Nephron progenitor cell (in vitro differentiated cells): ENCODE results near the gene ANO10.

Experiments used
- DNase-seq: peaks from one replicate; pipeline ENCODE4 v3.0.0; 2021
- H3K27ac Mint-ChIP-seq: 2 replicates; pipeline ENCODE4 v1.8.0; 2021; ENCODE audit warnings: mild to moderate bottlenecking, moderate library complexity, mixed read lengths
- H3K27me3 Mint-ChIP-seq: 2 replicates; pipeline ENCODE4 v1.8.0; 2021; ENCODE audit warnings: mild to moderate bottlenecking, low read depth, mixed read lengths; ENCODE audit not compliant: poor library complexity
- H3K36me3 Mint-ChIP-seq: 2 replicates; pipeline ENCODE4 v1.8.0; 2021; ENCODE audit warnings: low read depth, mixed read lengths
- H3K4me1 Mint-ChIP-seq: 2 replicates; pipeline ENCODE4 v1.8.0; 2021; ENCODE audit warnings: mixed read lengths
- H3K4me3 Mint-ChIP-seq: 2 replicates; pipeline ENCODE4 v1.8.0; 2021; ENCODE audit warnings: mild to moderate bottlenecking, moderate library complexity, mixed read lengths
- H3K9me3 Mint-ChIP-seq: 2 replicates; pipeline ENCODE4 v1.8.0; 2021; ENCODE audit warnings: mild to moderate bottlenecking, moderate library complexity, mixed read lengths
- TF ChIP-seq, protein P1 (sequence below): fragments of 200-600 bp; sonication (generic); IDR thresholded peaks from 2 replicates; pipeline ENCODE4 v1.5.0; 2021; ENCODE audit warnings: antibody characterized with exemption

Gene ANO10

GRCh38 chr3:43587303-43587702 lies 34.5 kb downstream of the ANO10 start:
- Mint-ChIP-seq H3K4me1 (no peaks in the 10 kb centered on the region), H3K4me3 (no peak overlapping the region), H3K36me3 (peaks cover 42% of the 10 kb centered on the region), H3K27me3 (peaks cover 2% of the 10 kb centered on the region), H3K9me3 (peaks cover 21% of the 10 kb centered on the region), H3K27ac (peak overlapping the region; percentile 5)
- DNase-seq: no peak
- TF ChIP-seq, protein P1, sequence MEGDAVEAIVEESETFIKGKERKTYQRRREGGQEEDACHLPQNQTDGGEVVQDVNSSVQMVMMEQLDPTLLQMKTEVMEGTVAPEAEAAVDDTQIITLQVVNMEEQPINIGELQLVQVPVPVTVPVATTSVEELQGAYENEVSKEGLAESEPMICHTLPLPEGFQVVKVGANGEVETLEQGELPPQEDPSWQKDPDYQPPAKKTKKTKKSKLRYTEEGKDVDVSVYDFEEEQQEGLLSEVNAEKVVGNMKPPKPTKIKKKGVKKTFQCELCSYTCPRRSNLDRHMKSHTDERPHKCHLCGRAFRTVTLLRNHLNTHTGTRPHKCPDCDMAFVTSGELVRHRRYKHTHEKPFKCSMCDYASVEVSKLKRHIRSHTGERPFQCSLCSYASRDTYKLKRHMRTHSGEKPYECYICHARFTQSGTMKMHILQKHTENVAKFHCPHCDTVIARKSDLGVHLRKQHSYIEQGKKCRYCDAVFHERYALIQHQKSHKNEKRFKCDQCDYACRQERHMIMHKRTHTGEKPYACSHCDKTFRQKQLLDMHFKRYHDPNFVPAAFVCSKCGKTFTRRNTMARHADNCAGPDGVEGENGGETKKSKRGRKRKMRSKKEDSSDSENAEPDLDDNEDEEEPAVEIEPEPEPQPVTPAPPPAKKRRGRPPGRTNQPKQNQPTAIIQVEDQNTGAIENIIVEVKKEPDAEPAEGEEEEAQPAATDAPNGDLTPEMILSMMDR: no peak

GRCh38 chr3:43584043-43584826 lies 37.6 kb downstream of the ANO10 start:
- Mint-ChIP-seq H3K27ac (no peak overlapping the region), H3K4me1 (no peaks in the 10 kb centered on the region), H3K36me3 (peaks cover 23% of the 10 kb centered on the region), H3K27me3 (no peaks in the 10 kb centered on the region), H3K4me3 (no peak overlapping the region), H3K9me3 (no peaks in the 10 kb centered on the region)
- DNase-seq: no peak
- TF ChIP-seq, protein P1: no peak

- DNase-seq: no peak
- Mint-ChIP-seq H3K27ac (no peak overlapping the region), H3K9me3 (no peaks in the 10 kb centered on the region), H3K4me3 (no peak overlapping the region), H3K4me1 (no peaks in the 10 kb centered on the region), H3K36me3 (peaks cover 15% of the 10 kb centered on the region), H3K27me3 (no peaks in the 10 kb centered on the region)
- TF ChIP-seq, protein P1: no peak
These were observed 38.3 kb downstream of the ANO10 start for GRCh38 chr3:43583481-43583880.

DNA sequence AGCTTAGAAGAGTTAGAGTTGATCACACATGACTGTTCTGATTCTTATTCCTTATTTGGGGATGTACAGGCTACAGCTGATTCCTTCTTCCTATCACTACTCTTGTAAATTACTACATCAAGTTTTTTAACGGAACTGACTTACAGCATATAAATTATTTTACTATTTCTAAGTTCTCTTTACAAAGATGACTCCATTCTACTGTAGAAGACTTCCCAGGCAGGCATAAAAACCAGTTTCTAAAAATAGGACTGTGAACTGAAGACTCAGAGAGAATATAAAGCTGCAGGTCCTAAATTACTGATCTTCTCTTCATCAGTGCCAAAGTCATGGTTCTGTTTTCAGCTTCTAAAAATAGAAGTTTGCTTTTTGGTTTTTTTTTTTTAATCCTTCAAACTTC lies 38.9 kb downstream of the ANO10 start:
- Mint-ChIP-seq H3K27me3 (no peaks in the 10 kb centered on the region), H3K27ac (no peak overlapping the region), H3K9me3 (no peaks in the 10 kb centered on the region), H3K4me3 (no peak overlapping the region), H3K4me1 (no peaks in the 10 kb centered on the region), H3K36me3 (peaks cover 18% of the 10 kb centered on the region)
- TF ChIP-seq, protein P1: no peak
- DNase-seq: no peak

GRCh38 chr3:43581343-43581742 lies 40.5 kb downstream of the ANO10 start:
- H3K4me1 Mint-ChIP-seq: no peaks in the 10 kb centered on the region
- H3K36me3 Mint-ChIP-seq: peaks cover 30% of the 10 kb centered on the region
- H3K27ac Mint-ChIP-seq: no peak overlapping the region
- H3K4me3 Mint-ChIP-seq: no peak overlapping the region
- H3K27me3 Mint-ChIP-seq: no peaks in the 10 kb centered on the region
- H3K9me3 Mint-ChIP-seq: no peaks in the 10 kb centered on the region
- no peak for DNase-seq
- TF ChIP-seq, protein P1: no peak

GRCh38 chr3:43580181-43580580 lies 41.6 kb downstream of the ANO10 start:
- H3K36me3 Mint-ChIP-seq: peaks cover 38% of the 10 kb centered on the region
- H3K4me3 Mint-ChIP-seq: no peak overlapping the region
- no peaks in the 10 kb centered on the region for H3K27me3 Mint-ChIP-seq
- no peak overlapping the region for H3K27ac Mint-ChIP-seq
- no peaks in the 10 kb centered on the region for H3K4me1 Mint-ChIP-seq
- H3K9me3 Mint-ChIP-seq: no peaks in the 10 kb centered on the region
- DNase-seq: no peak
- TF ChIP-seq, protein P1: no peak
